NCI-H2107 (cell line): ENCODE results near the gene BICD2.

Experiments
- DNase-seq: peaks from one replicate; lab custom pipeline; 2025; lab: John Stamatoyannopoulos, UW

The BICD2 gene

GRCh38 chr9:92714787-92715487, 49.7 kb downstream of the BICD2 start:
- DNase-seq = no peak

- DNase-seq = no peak
Measured at GRCh38 chr9:92714016-92714415, 50.6 kb downstream of the BICD2 start.

- no peak for DNase-seq
Measured at GRCh38 chr9:92713528-92713927, 51.1 kb downstream of the BICD2 start.

- DNase-seq = no peak
Measured at GRCh38 chr9:92712767-92713166, 51.9 kb downstream of the BICD2 start.

GRCh38 chr9:92711844-92712243, 52.8 kb downstream of the BICD2 start:
- no peak for DNase-seq

- no peak for DNase-seq
Measured at GRCh38 chr9:92711146-92711545, 53.5 kb downstream of the BICD2 start.

- no peak for DNase-seq
Measured at GRCh38 chr9:92710368-92710767, 54.3 kb downstream of the BICD2 start.

- no peak for DNase-seq
Measured at GRCh38 chr9:92709954-92710353, 54.7 kb downstream of the BICD2 start.

- no peak for DNase-seq
Measured at GRCh38 chr9:92709240-92709639, 55.4 kb downstream of the BICD2 start.

- DNase-seq = no peak
Measured at GRCh38 chr9:92707530-92707929, 57.1 kb downstream of the BICD2 start.

- DNase-seq = no peak
Measured at GRCh38 chr9:92706218-92706940, 58.3 kb downstream of the BICD2 start.

- DNase-seq = no peak
Measured at GRCh38 chr9:92704528-92704927, 60.1 kb downstream of the BICD2 start.

- no peak for DNase-seq
Measured at GRCh38 chr9:92696619-92697018, 68.0 kb downstream of the BICD2 start.

GRCh38 chr9:92686954-92687353, 77.7 kb downstream of the BICD2 start:
- no peak for DNase-seq

GRCh38 chr9:92685022-92685421, 79.6 kb downstream of the BICD2 start:
- no peak for DNase-seq

GRCh38 chr9:92682269-92682668, 82.4 kb downstream of the BICD2 start:
- DNase-seq = no peak

- no peak for DNase-seq
Measured at GRCh38 chr9:92680166-92681119, 84.2 kb downstream of the BICD2 start.

GRCh38 chr9:92679413-92680165, 85.0 kb downstream of the BICD2 start:
- no peak for DNase-seq

GRCh38 chr9:92671323-92671722, 93.3 kb downstream of the BICD2 start:
- DNase-seq = no peak

GRCh38 chr9:92669890-92670708, 94.5 kb downstream of the BICD2 start, which contains the start of gene IPPK:
Gene IPPK (minus strand): TSS chr9:92670131. CDS start chr9:92669988, 143 bp downstream.
- peak; percentile 95 for DNase-seq

- DNase-seq = no peak
Measured at GRCh38 chr9:92669527-92669889, 95.1 kb downstream of the BICD2 start.
